Measurements from ENCODE around the gene OR6M1. TPM values are rescaled to one million over a fixed set of nuclear protein-coding genes. Genes with fewer than 3 reads are reported as not detected.

OR6M1 gene
- total RNA-seq, 1 experiment from 2014 or later = not detected

DNA sequence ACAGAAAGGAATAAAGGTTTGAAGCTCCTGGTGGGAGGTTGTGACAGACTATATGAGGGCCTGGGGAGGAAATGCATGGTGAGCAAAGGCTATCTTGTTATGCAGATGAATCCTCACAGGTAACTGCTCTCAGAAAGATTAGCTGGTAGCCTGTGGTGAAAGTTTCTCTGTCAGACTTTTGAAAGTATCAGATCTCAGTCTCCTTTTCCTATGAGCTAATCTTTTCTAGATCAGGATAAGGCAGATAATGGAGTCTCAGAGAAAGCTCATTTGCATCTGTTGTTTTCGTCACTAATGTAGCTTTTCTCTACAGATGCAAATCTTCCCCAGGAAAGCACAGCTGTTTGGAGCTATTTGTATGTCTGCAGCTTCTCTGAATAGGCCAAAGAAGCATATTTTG is 30.9 kb downstream of the OR6M1 start:
- ATAC-seq (no peak), DNase-seq (ENCODE audit: low read depth, low spot score) (no peak)
- ChIA-PET CTCF (no interaction called here), POLR2A (no interaction called here)
- no peaks in the 10 kb centered on the region for H3K36me3 ChIP-seq (ENCODE audit: control insufficient read depth, insufficient read depth, low read length)
- no peak for TF ChIP-seq SIN3A (IDR thresholded peaks at IDR 0.05; ENCODE audit: borderline replicate concordance, insufficient read depth, low read depth, low read length)
- no peak for TF ChIP-seq REST (IDR thresholded peaks at IDR 0.05; ENCODE audit: insufficient read depth in 1 of 2, low read depth in 2 of 2, low read length in 1 of 2)
- TF ChIP-seq TCF7L2 (IDR thresholded peaks at IDR 0.05; ENCODE audit: low read depth, low read length) = no peak
- H3K27me3 ChIP-seq (ENCODE audit: control insufficient read depth, insufficient read depth, low read length) = no peaks in the 10 kb centered on the region
- no peaks in the 10 kb centered on the region for H3K4me1 ChIP-seq (ENCODE audit: control insufficient read depth, insufficient read depth, low read length)
- H3K4me3 ChIP-seq (ENCODE audit: low read depth in 2 of 2, low read length in 2 of 2) = no peak overlapping the region
- no peak overlapping the region for H3K27ac ChIP-seq (ENCODE audit: low read length)
- H3K9me3 ChIP-seq (ENCODE audit: control insufficient read depth, insufficient read depth, low read depth, low read length) = no peaks in the 10 kb centered on the region
- intact Hi-C loops (cut with micrococcal nuclease; ENCODE audit: unreplicated experiment) = no loop called here
- BruUV-seq (replicated peaks) = no TSS peak
- in situ Hi-C loops (cut with HindIII; ENCODE audit: low pct_unique_long_range_greater_than_20kb, low sequenced_read_pairs) = no loop called here

- no peak for ATAC-seq
- POLR2A ChIA-PET = interaction anchor here (0.7 kb wide), 1 partner anchor 466 kb away, joined by 4 read pairs; no protein-coding TSS in a partner anchor
- CTCF ChIA-PET = no interaction called here
These were observed 32.2 kb downstream of the OR6M1 start for GRCh38 chr11:123773959-123774358.

More at GRCh38 chr11:123773959-123774358, 32.2 kb downstream of the OR6M1 start:
- Histone ChIP-seq H3K9me3 (ENCODE audit: control insufficient read depth, insufficient read depth, low read depth, low read length) (no peaks in the 10 kb centered on the region), H3K27ac (ENCODE audit: low read length) (no peak overlapping the region), H3K4me1 (ENCODE audit: control insufficient read depth, insufficient read depth, low read length) (no peaks in the 10 kb centered on the region), H3K36me3 (ENCODE audit: control insufficient read depth, insufficient read depth, low read length) (no peaks in the 10 kb centered on the region), H3K4me3 (ENCODE audit: low read depth in 2 of 2, low read length in 2 of 2) (no peak overlapping the region), H3K27me3 (ENCODE audit: control insufficient read depth, insufficient read depth, low read length) (no peaks in the 10 kb centered on the region)
- BruUV-seq (replicated peaks) = no TSS peak
- intact Hi-C loops (cut with micrococcal nuclease; ENCODE audit: unreplicated experiment) (no loop called here), in situ Hi-C loops (cut with HindIII; ENCODE audit: low pct_unique_long_range_greater_than_20kb, low sequenced_read_pairs) (no loop called here)
- DNase-seq (ENCODE audit: low read depth, low spot score) = no peak
- TF ChIP-seq, protein P1, sequence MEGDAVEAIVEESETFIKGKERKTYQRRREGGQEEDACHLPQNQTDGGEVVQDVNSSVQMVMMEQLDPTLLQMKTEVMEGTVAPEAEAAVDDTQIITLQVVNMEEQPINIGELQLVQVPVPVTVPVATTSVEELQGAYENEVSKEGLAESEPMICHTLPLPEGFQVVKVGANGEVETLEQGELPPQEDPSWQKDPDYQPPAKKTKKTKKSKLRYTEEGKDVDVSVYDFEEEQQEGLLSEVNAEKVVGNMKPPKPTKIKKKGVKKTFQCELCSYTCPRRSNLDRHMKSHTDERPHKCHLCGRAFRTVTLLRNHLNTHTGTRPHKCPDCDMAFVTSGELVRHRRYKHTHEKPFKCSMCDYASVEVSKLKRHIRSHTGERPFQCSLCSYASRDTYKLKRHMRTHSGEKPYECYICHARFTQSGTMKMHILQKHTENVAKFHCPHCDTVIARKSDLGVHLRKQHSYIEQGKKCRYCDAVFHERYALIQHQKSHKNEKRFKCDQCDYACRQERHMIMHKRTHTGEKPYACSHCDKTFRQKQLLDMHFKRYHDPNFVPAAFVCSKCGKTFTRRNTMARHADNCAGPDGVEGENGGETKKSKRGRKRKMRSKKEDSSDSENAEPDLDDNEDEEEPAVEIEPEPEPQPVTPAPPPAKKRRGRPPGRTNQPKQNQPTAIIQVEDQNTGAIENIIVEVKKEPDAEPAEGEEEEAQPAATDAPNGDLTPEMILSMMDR (IDR thresholded peaks at IDR 0.05) = no peak
- TF ChIP-seq SIN3A (IDR thresholded peaks at IDR 0.05; ENCODE audit: borderline replicate concordance, insufficient read depth, low read depth, low read length) = no peak
- TF ChIP-seq TCF7L2 (IDR thresholded peaks at IDR 0.05; ENCODE audit: low read depth, low read length) = no peak
- TF ChIP-seq POLR2AphosphoS5 (IDR thresholded peaks at IDR 0.05; ENCODE audit: low read depth, low read length) = no peak
- no peak for TF ChIP-seq REST (IDR thresholded peaks at IDR 0.05; ENCODE audit: insufficient read depth in 1 of 2, low read depth in 2 of 2, low read length in 1 of 2)
